GM12874 (cell line): ENCODE data around the gene PTGIS.

Experiments used
- TF ChIP-seq, protein P1 (sequence below): IDR thresholded peaks from 2 replicates; pipeline ENCODE4 v1.5.1; 2011; ENCODE audit warnings: low read depth, mild to moderate bottlenecking, control low read depth, low read length, moderate library complexity; ENCODE audit not compliant: insufficient read depth

Gene PTGIS

DNA sequence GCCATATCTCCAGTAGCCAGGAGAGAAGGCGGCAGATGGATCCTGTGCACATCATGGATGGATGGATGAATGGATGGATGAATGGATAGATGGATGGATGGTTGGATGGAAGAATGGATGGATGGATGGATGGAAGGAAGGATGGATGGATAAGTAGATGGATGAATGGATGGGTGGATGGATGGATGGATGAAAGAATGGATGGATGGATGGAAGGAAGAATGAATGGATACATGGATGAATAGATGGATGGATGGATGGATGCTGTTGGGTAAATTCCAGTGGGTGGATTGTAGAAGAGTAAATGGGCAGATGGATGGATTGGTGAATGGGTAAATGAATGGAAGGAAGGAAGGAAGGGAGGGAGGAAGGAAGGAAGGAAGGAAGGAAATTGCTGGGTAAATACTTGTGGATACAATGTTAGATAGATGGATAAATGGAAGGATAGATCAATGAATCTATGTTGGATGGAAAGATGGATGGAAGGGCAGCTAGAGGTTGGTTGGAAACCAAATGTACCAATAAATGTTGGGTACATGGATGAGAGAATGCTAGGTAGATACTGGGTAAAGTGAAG is 19.5 kb downstream of the PTGIS start:
- TF ChIP-seq, protein P1, sequence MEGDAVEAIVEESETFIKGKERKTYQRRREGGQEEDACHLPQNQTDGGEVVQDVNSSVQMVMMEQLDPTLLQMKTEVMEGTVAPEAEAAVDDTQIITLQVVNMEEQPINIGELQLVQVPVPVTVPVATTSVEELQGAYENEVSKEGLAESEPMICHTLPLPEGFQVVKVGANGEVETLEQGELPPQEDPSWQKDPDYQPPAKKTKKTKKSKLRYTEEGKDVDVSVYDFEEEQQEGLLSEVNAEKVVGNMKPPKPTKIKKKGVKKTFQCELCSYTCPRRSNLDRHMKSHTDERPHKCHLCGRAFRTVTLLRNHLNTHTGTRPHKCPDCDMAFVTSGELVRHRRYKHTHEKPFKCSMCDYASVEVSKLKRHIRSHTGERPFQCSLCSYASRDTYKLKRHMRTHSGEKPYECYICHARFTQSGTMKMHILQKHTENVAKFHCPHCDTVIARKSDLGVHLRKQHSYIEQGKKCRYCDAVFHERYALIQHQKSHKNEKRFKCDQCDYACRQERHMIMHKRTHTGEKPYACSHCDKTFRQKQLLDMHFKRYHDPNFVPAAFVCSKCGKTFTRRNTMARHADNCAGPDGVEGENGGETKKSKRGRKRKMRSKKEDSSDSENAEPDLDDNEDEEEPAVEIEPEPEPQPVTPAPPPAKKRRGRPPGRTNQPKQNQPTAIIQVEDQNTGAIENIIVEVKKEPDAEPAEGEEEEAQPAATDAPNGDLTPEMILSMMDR, result no peak

DNA sequence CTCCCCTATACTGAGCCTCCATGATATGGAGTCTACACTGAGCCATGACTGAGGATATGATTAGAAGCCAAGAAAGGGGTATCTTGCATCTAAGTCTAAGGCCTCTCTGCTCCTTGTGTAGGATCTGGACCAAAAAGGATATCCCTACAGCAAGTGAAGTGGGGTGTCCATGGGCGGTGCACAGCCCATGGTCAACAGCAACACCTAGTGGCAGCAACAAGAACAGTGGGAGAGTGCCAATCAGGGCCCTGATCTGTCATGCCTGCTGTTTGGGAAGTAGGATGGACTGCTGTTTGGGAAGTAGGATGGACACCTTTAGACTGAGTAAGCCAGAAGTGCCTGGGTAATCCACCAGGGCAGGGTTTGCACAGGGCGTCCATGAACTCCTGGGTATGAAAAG is 22.4 kb downstream of the PTGIS start:
- TF ChIP-seq, protein P1, result peak; percentile 30; the same call in 1 of the 2 replicates

DNA sequence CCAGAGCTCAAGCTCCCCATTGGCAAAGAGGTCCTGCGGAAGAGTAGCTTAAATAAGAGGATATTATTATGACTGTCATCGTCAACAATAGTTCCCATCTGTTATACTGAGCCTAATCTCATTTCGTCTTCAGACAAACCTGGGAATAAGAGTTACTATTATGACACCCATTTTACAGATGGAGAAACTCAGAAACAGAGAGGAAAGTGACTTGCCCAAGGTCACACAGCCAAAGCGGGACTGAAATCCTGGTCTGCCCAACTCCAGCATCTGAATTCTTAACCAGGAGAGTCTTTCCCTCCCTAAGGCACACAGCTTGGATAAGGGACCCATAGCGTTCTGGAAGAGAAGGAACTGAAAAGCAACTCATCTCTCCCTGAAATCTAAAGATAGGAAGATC is 23.4 kb downstream of the PTGIS start:
- TF ChIP-seq, protein P1, result no peak

DNA sequence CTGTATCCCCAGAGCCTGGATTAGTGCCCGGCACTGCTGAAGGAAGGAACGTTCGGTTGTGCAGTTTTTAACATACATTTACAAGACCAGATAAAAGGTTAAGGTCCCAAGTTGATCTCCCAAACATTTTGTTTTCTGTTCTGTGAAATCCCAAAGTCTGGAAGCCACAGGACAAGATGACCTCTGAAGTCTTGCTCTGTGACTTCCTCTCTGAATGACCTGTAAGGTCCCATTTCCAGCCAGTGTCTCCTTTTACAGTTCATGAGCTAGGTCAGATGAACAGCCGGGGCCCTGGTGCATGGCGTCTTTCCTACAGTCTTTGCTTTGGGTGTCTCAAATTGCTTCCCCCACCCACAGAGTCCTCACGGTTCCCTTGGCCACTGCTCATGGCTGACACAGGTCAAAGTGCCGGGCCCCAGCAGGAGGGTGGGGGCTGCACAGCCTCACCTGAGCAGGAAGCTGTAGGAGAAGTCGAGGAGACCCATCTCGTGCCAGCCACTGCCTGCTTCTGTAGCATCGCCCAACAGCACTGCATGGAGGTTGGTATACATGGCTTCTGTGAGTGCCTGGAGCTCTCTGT is 24.0 kb downstream of the PTGIS start:
- TF ChIP-seq, protein P1, result no peak

DNA sequence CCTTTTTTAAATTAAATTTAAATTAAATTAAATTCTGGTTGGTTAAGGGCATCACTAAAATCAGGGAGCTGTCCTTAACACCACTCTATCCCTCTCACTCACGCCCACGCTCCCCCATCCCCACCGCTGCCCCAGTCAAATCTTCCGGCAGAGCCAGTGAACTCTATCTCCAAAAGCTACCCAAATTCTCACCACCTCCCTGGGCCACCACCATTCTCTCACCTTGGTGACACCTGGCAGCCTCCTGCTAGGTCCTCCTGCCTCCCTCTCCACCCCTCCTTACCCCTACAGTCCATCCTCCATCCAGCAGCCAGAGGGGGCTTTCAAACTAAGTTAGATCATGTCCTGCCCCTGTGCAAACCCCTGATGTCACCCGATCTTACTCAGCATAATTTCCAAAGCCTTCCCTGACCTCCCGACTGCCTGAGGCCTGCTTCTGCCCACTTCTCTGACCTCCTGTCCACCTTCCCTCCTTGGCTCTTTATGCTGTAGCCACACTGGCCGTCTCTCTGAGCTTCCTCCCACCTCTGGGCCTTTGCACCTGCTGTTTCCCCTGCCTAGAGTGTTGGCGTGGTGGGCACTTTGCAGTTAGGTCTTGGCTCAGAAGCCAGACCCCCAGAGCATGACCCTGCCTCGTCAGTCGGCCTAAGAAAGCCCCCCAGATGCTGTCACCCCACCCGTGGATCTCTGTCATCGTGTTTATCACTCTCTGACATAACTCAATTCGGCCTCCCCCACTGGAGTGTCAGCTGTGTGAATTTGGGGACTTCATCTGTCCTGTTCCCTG is 24.7 kb downstream of the PTGIS start:
- TF ChIP-seq, protein P1, result no peak

GRCh38 chr20:49542514-49542991 is 25.4 kb downstream of the PTGIS start:
- TF ChIP-seq, protein P1, result no peak

- TF ChIP-seq, protein P1, result peak; percentile 80
Observed at GRCh38 chr20:49541733-49542513, 26.0 kb downstream of the PTGIS start.
